ENCODE results near the gene GPATCH1.
"Not testable (repeated sequence)": the region's sequence is repeated elsewhere in the genome, so short reads cannot be mapped to it uniquely, and the experiment has no call there.

The GPATCH1 gene

GRCh38 chr19:33118643-33119042, 37.7 kb downstream of the GPATCH1 start:
- Mint-ChIP-seq H3K4me1 (no peaks in the 10 kb centered on the region), H3K36me3 (ENCODE audit: low read depth) (peaks cover 54% of the 10 kb centered on the region), H3K4me3 (no peak overlapping the region), H3K27me3 (ENCODE audit: low read depth, poor library complexity) (peaks cover 4% of the 10 kb centered on the region), H3K27ac (no peak overlapping the region), H3K9me3 (no peaks in the 10 kb centered on the region)
- no peak for TF ChIP-seq CTCF (IDR thresholded peaks at IDR 0.05)
- no peak for DNase-seq

GRCh38 chr19:33124207-33125098, 43.5 kb downstream of the GPATCH1 start:
- Mint-ChIP-seq H3K27me3 (ENCODE audit: low read depth, poor library complexity) (no peaks in the 10 kb centered on the region), H3K9me3 (no peaks in the 10 kb centered on the region), H3K4me3 (no peak overlapping the region), H3K27ac (no peak overlapping the region), H3K4me1 (no peaks in the 10 kb centered on the region), H3K36me3 (ENCODE audit: low read depth) (peaks cover 44% of the 10 kb centered on the region)
- no peak for DNase-seq
- TF ChIP-seq CTCF (IDR thresholded peaks at IDR 0.05): no peak

GRCh38 chr19:33125929-33126388, 45.0 kb downstream of the GPATCH1 start:
- Mint-ChIP-seq H3K4me3 (no peak overlapping the region), H3K27me3 (ENCODE audit: low read depth, poor library complexity) (no peaks in the 10 kb centered on the region), H3K9me3 (no peaks in the 10 kb centered on the region), H3K4me1 (no peaks in the 10 kb centered on the region), H3K36me3 (ENCODE audit: low read depth) (peaks cover 55% of the 10 kb centered on the region), H3K27ac (no peak overlapping the region)
- DNase-seq: peak; percentile 53
- TF ChIP-seq CTCF (IDR thresholded peaks at IDR 0.05): peak; percentile 82

GRCh38 chr19:33126712-33127111, 45.7 kb downstream of the GPATCH1 start:
- not testable (repeated sequence) for H3K27me3 Mint-ChIP-seq (ENCODE audit: low read depth, poor library complexity)
- H3K36me3 Mint-ChIP-seq (ENCODE audit: low read depth): peaks cover 55% of the 10 kb centered on the region

GRCh38 chr19:33129901-33130300, 48.9 kb downstream of the GPATCH1 start:
- no peaks in the 10 kb centered on the region for H3K9me3 Mint-ChIP-seq
- H3K36me3 Mint-ChIP-seq (ENCODE audit: low read depth): peaks cover 46% of the 10 kb centered on the region
- peaks cover 6% of the 10 kb centered on the region for H3K4me1 Mint-ChIP-seq
- H3K4me3 Mint-ChIP-seq: no peak overlapping the region
- TF ChIP-seq CTCF (IDR thresholded peaks at IDR 0.05): no peak
- H3K27ac Mint-ChIP-seq: no peak overlapping the region
- DNase-seq: no peak
- peaks cover 10% of the 10 kb centered on the region for H3K27me3 Mint-ChIP-seq (ENCODE audit: low read depth, poor library complexity)

More at GRCh38 chr19:33126712-33127111, 45.7 kb downstream of the GPATCH1 start:
- DNase-seq, H3K9me3 Mint-ChIP-seq, H3K4me3 Mint-ChIP-seq, H3K4me1 Mint-ChIP-seq: not testable (repeated sequence)
- H3K27ac Mint-ChIP-seq: peak overlapping the region; percentile 33

GRCh38 chr19:33130433-33130832, 49.5 kb downstream of the GPATCH1 start:
- Mint-ChIP-seq H3K4me1 (peaks cover 6% of the 10 kb centered on the region), H3K9me3 (no peaks in the 10 kb centered on the region), H3K27me3 (ENCODE audit: low read depth, poor library complexity) (peaks cover 16% of the 10 kb centered on the region), H3K36me3 (ENCODE audit: low read depth) (peaks cover 43% of the 10 kb centered on the region), H3K4me3 (no peak overlapping the region), H3K27ac (no peak overlapping the region)
- DNase-seq: no peak
- no peak for TF ChIP-seq CTCF (IDR thresholded peaks at IDR 0.05)
